Kidney glomerular epithelial cell (primary cell): ENCODE data around the gene PTGIR.
A peak's percentile ranks its signal among the peaks of the same experiment; 100 is the strongest.

ENCODE experiments used
- DNase-seq: peaks from one replicate; lab custom pipeline; 2025; lab: John Stamatoyannopoulos, UW

Gene PTGIR

GRCh38 chr19:46600384-46601317, 24.2 kb downstream of the PTGIR start:
- DNase-seq, result peak; percentile 89

GRCh38 chr19:46599716-46600373, 25.0 kb downstream of the PTGIR start:
- no peak for DNase-seq

GRCh38 chr19:46598372-46598917, 26.4 kb downstream of the PTGIR start:
- no peak for DNase-seq

GRCh38 chr19:46596008-46596407, 28.9 kb downstream of the PTGIR start:
- DNase-seq, result no peak

- DNase-seq, result no peak
Observed at GRCh38 chr19:46591870-46592269, 33.0 kb downstream of the PTGIR start.

- no peak for DNase-seq
Observed at GRCh38 chr19:46591254-46591653, 33.6 kb downstream of the PTGIR start.

- no peak for DNase-seq
Observed at GRCh38 chr19:46587861-46588260, 37.0 kb downstream of the PTGIR start.

GRCh38 chr19:46586294-46586693, 38.6 kb downstream of the PTGIR start:
- DNase-seq, result no peak

GRCh38 chr19:46585539-46585938, 39.4 kb downstream of the PTGIR start:
- no peak for DNase-seq

- DNase-seq, result no peak
Observed at GRCh38 chr19:46580247-46580646, 44.6 kb downstream of the PTGIR start.

GRCh38 chr19:46579361-46579879, 45.5 kb downstream of the PTGIR start:
- DNase-seq, result no peak

- no peak for DNase-seq
Observed at GRCh38 chr19:46578450-46578849, 46.4 kb downstream of the PTGIR start.

- DNase-seq, result no peak
Observed at GRCh38 chr19:46574533-46574932, 50.4 kb downstream of the PTGIR start.

GRCh38 chr19:46573679-46574498, 51.0 kb downstream of the PTGIR start:
- DNase-seq, result no peak

- no peak for DNase-seq
Observed at GRCh38 chr19:46571495-46571894, 53.4 kb downstream of the PTGIR start.
